H1 (cell line): ENCODE results near the gene CCIN. TPM values are rescaled to one million over a fixed set of nuclear protein-coding genes. Genes with fewer than 3 reads are reported as not detected.
"Not testable (repeated sequence)": the region's sequence is repeated elsewhere in the genome, so short reads cannot be mapped to it uniquely, and the experiment has no call there.

Source experiments
- CTCF ChIA-PET: fragments of 300-600 bp; sonication (Branson Sonifier 250); formaldehyde crosslinking; loops from one replicate; lab custom pipeline; 2021; ENCODE audit not compliant: partially characterized antibody; lab: Charles Lee
- POLR2A ChIA-PET: fragments of 300-600 bp; sonication (Branson Sonifier 250); formaldehyde crosslinking; loops from one replicate; lab custom pipeline; 2021; ENCODE audit warnings: inconsistent platforms; ENCODE audit not compliant: partially characterized antibody; lab: Charles Lee
- DNase-seq, 2 experiments: peaks; one replicate each; pipeline versions ENCODE4 v3.0.0 to v3.0.0-alpha.2; 2010 to 2022; ENCODE audit warnings: low spot score in 2 of 2, low read depth in 1 of 2, mixed read lengths in 1 of 2
- FAIRE-seq: peaks from 2 replicates; lab custom pipeline; 2011; peaks lifted over from hg19 to GRCh38; lab: Jason Lieb, UNC
- H2AFZ ChIP-seq: 2 replicates; pipeline ENCODE4 v1.8.1; 2012; ENCODE audit warnings: low read length, inconsistent platforms
- H2AK5ac ChIP-seq: 2 replicates; pipeline ENCODE4 v1.6.1; 2013; ENCODE audit warnings: low read depth, low read length
- H2BK120ac ChIP-seq: replicated peaks from 2 replicates; pipeline ENCODE3; 2013; ENCODE audit warnings: low read depth, low read length, inconsistent platforms
- H2BK12ac ChIP-seq: 2 replicates; pipeline ENCODE4 v1.6.1; 2013; ENCODE audit warnings: low read depth, low read length
- H2BK15ac ChIP-seq: 2 replicates; pipeline ENCODE4 v1.6.1; 2013; ENCODE audit warnings: low read length
- H2BK20ac ChIP-seq: 2 replicates; pipeline ENCODE4 v1.6.1; 2013; ENCODE audit warnings: low read length
- H2BK5ac ChIP-seq: 2 replicates; pipeline ENCODE4 v1.6.1; 2013; ENCODE audit warnings: low read depth, low read length
- H3K14ac ChIP-seq: 2 replicates; pipeline ENCODE4 v1.6.1; 2013; ENCODE audit warnings: inconsistent platforms; ENCODE audit not compliant: insufficient read length
- H3K18ac ChIP-seq: 2 replicates; pipeline ENCODE4 v1.6.1; 2013; ENCODE audit warnings: low read length; ENCODE audit errors: extremely low read depth
- H3K23ac ChIP-seq: 2 replicates; pipeline ENCODE4 v1.6.1; 2013; ENCODE audit warnings: inconsistent platforms; ENCODE audit not compliant: insufficient read length
- H3K23me2 ChIP-seq: 2 replicates; pipeline ENCODE4 v1.6.1; 2013; ENCODE audit warnings: low read depth, low read length
- H3K27ac ChIP-seq: 2 replicates; pipeline ENCODE4 v1.6.1; 2011; ENCODE audit warnings: low read depth, low read length, inconsistent platforms
- H3K27me3 ChIP-seq, 4 experiments: replicated peaks in 1 of 4; 1 replicate in 1 of 4; 2 replicates in 3 of 4; pipeline versions ENCODE4 v1.6.1 to v1.8.1; 2011 to 2013; ENCODE audit warnings: low read length in 3 of 4, mild to moderate bottlenecking in 3 of 4, inconsistent platforms in 2 of 4, mixed read lengths in 2 of 4, moderate library complexity in 1 of 4; ENCODE audit not compliant: control insufficient read depth in 3 of 4, insufficient read depth in 3 of 4; ENCODE audit errors: extremely low read depth in 1 of 4
- H3K36me3 ChIP-seq, 4 experiments: 2 replicates each; pipeline versions ENCODE4 v1.6.1 to v1.8.1; 2011 to 2013; ENCODE audit warnings: mild to moderate bottlenecking in 4 of 4, low read length in 3 of 4, moderate library complexity in 2 of 4, control low read depth in 1 of 4, inconsistent platforms in 1 of 4; ENCODE audit not compliant: insufficient read depth in 4 of 4, control insufficient read depth in 2 of 4
- H3K4ac ChIP-seq: replicated peaks from 2 replicates; pipeline ENCODE3; 2013; ENCODE audit warnings: low read length, low read depth, mixed read lengths, inconsistent platforms; ENCODE audit not compliant: insufficient read length
- H3K4me1 ChIP-seq, 4 experiments: replicated peaks in 1 of 4; 1 replicate in 1 of 4; 2 replicates in 3 of 4; pipeline versions ENCODE4 v1.6.1 to v1.8.1; 2011 to 2013; ENCODE audit warnings: low read length in 3 of 4, inconsistent platforms in 2 of 4, mixed read lengths in 1 of 4; ENCODE audit not compliant: insufficient read depth in 4 of 4, control insufficient read depth in 3 of 4
- H3K4me2 ChIP-seq, 2 experiments: 2 replicates each; pipeline versions ENCODE4 v1.6.1 to v1.8.1; 2011 to 2013; ENCODE audit warnings: low read depth in 2 of 2, low read length in 2 of 2, control low read depth in 1 of 2, inconsistent platforms in 1 of 2, mild to moderate bottlenecking in 1 of 2; ENCODE audit not compliant: insufficient read depth in 1 of 2
- H3K4me3 ChIP-seq, 4 experiments: fragments of 200-600, 300-600 bp in 1 of 4; sonication (generic), shearing (Covaris generic), sonication (Bioruptor Twin) in 1 of 4; 2 replicates each; pipeline versions ENCODE4 v1.5.1 to v1.8.1; 2011 to 2016; ENCODE audit warnings: low read length in 4 of 4, low read depth in 3 of 4, control low read depth in 2 of 4, inconsistent platforms in 2 of 4, mild to moderate bottlenecking in 2 of 4, mixed read lengths in 1 of 4, moderate library complexity in 1 of 4; ENCODE audit not compliant: insufficient read depth in 2 of 4; ENCODE audit errors: extremely low read depth in 1 of 4
- H3K56ac ChIP-seq: replicated peaks from 2 replicates; pipeline ENCODE3; 2013; ENCODE audit warnings: low read depth, mild to moderate bottlenecking, mixed read lengths, low read length, inconsistent platforms; ENCODE audit not compliant: insufficient read length
- H3K79me1 ChIP-seq: 2 replicates; pipeline ENCODE4 v1.6.1; 2013; ENCODE audit warnings: low read depth, low read length, control low read depth
- H3K79me2 ChIP-seq, 2 experiments: 2 replicates each; pipeline versions ENCODE4 v1.6.1 to v1.8.1; 2012 to 2013; ENCODE audit warnings: low read length in 2 of 2, mild to moderate bottlenecking in 2 of 2, inconsistent platforms in 1 of 2; ENCODE audit not compliant: insufficient read depth in 2 of 2, control insufficient read depth in 1 of 2
- H3K9ac ChIP-seq, 4 experiments: replicated peaks in 1 of 4; 1 replicate in 1 of 4; 2 replicates in 3 of 4; pipeline versions ENCODE4 v1.6.1 to v1.8.1; 2011 to 2013; ENCODE audit warnings: low read depth in 3 of 4, low read length in 3 of 4, control low read depth in 2 of 4, mild to moderate bottlenecking in 2 of 4, moderate library complexity in 2 of 4, inconsistent platforms in 1 of 4; ENCODE audit errors: extremely low read depth in 1 of 4
- H3K9me3 ChIP-seq, 2 experiments: 2 replicates each; pipeline versions ENCODE4 v1.6.1 to v1.8.1; 2012 to 2013; ENCODE audit warnings: mild to moderate bottlenecking in 2 of 2, moderate library complexity in 2 of 2, control low read depth in 1 of 2, inconsistent platforms in 1 of 2, low read depth in 1 of 2, low read length in 1 of 2, mixed read lengths in 1 of 2; ENCODE audit not compliant: insufficient read depth in 2 of 2
- H4K20me1 ChIP-seq, 2 experiments: replicated peaks in 1 of 2; 2 replicates each; pipeline versions ENCODE3 to v1.8.1; 2011 to 2013; ENCODE audit warnings: inconsistent platforms in 2 of 2, low read length in 2 of 2, mild to moderate bottlenecking in 1 of 2; ENCODE audit not compliant: insufficient read depth in 2 of 2, control insufficient read depth in 1 of 2
- H4K5ac ChIP-seq: 2 replicates; pipeline ENCODE4 v1.6.1; 2013; ENCODE audit warnings: low read length, low read depth, mixed read lengths, inconsistent platforms; ENCODE audit not compliant: insufficient read length
- H4K8ac ChIP-seq: 2 replicates; pipeline ENCODE4 v1.8.0; 2013; ENCODE audit warnings: mild to moderate bottlenecking, moderate library complexity, low read length, inconsistent platforms; ENCODE audit not compliant: insufficient read depth; ENCODE audit errors: extremely low read depth
- H4K91ac ChIP-seq: replicated peaks from 2 replicates; pipeline ENCODE3; 2013; ENCODE audit warnings: low read length, mixed read lengths, inconsistent platforms; ENCODE audit not compliant: insufficient read length
- WGBS, 2 experiments: shearing (Covaris generic) in 1 of 2; methylation state at CpG; one replicate each; pipeline versions ENCODE4 v1.1.6 to v1.1.7; 2013 to 2015; ENCODE audit warnings: low lambda C conversion rate in 2 of 2, mixed read lengths in 2 of 2, inconsistent platforms in 1 of 2, low coverage in 1 of 2, missing lambda C conversion rate in 1 of 2; ENCODE audit not compliant: insufficient replicate concordance in 2 of 2, insufficient coverage in 1 of 2, insufficient read length in 1 of 2; ENCODE audit errors: extremely low coverage in 1 of 2, missing lambda C conversion rate in 1 of 2; 5-methylcytosine and 5-hydroxymethylcytosine counted together
- polyA plus RNA-seq, 7 experiments: library from polyadenylated mRNA; depleted of rRNA in 3 of 7; stranded (reverse) in 5 of 7; unstranded in 2 of 7; fragments of >200 nt in 5 of 7; fragments of 200-250 nt in 2 of 7; gene quantifications; 1 replicate in 5 of 7; 2 replicates in 1 of 7; 4 replicates in 1 of 7; pipeline versions ENCODE4 v1.2.1 to v1.2.3, GENCODE V29; 2011 to 2013; ENCODE audit warnings: missing spikeins in 2 of 7, mixed read lengths in 2 of 7
- total RNA-seq: library from RNA; stranded (reverse); fragmentation: NEBNext Ultra II Directional; extraction: Animal tissue kit (Norgen Biotek cat#: 25700); gene quantifications from 2 replicates; pipeline ENCODE4 v1.2.1, GENCODE V29; 2021

The CCIN gene
- total and polyA plus RNA-seq, 2 of the 8 experiments (the other 6 are each of a cell fraction or from before 2014, with no cell fraction given) = 0.19 to 0.21 TPM

- H3K4me3 ChIP-seq, H3K23me2 ChIP-seq, H3K4me1 ChIP-seq, H4K20me1 ChIP-seq, H3K14ac ChIP-seq, H3K9ac ChIP-seq, H3K27me3 ChIP-seq, H3K4me2 ChIP-seq, H3K36me3 ChIP-seq, H2BK12ac ChIP-seq, H2BK120ac ChIP-seq, H4K5ac ChIP-seq, POLR2A ChIA-PET, H4K91ac ChIP-seq, H3K18ac ChIP-seq, H3K9me3 ChIP-seq, H3K56ac ChIP-seq, H3K79me1 ChIP-seq, H2AK5ac ChIP-seq, H3K23ac ChIP-seq, H3K79me2 ChIP-seq, FAIRE-seq, H2BK5ac ChIP-seq, H3K27ac ChIP-seq, H2AFZ ChIP-seq, DNase-seq, H2BK15ac ChIP-seq, H3K4ac ChIP-seq, H2BK20ac ChIP-seq, H4K8ac ChIP-seq: not testable (repeated sequence)
- WGBS, 2 experiments = 90% methylated on average over 6 of the region's 6 CpGs; no CpG with 5 or more reads in 1 of the 2 experiments
- CTCF ChIA-PET = interaction anchor here (1.1 to 1.3 kb wide), 2 partner anchors 11 to 149 kb away, joined by 4 read pairs; partner anchors contain the start of gene CCIN
Measured at GRCh38 chr9:36180243-36180642, 11.1 kb downstream of the CCIN start.
